Activated CD4-positive, CD25-positive, alpha-beta regulatory T cell treated with anti-CD3 and anti-CD28 coated beads, Interleukin-2, amount 50 U/mL, for 16 hours (primary cell): ENCODE measurements around the gene SOX13.
"Not testable (repeated sequence)": the region's sequence is repeated elsewhere in the genome, so short reads cannot be mapped to it uniquely, and the experiment has no call there.

ENCODE experiments used
- DNase-seq: peaks from one replicate; pipeline ENCODE4 v3.0.0-alpha.2; 2020; ENCODE audit warnings: low read depth, low spot score

The SOX13 gene

GRCh38 chr1:204087181-204087892 is 14.4 kb downstream of the SOX13 start:
- DNase-seq, result no peak

- DNase-seq, result no peak
Observed at GRCh38 chr1:204087893-204088528, 15.1 kb downstream of the SOX13 start.

- DNase-seq, result no peak
Observed at GRCh38 chr1:204088596-204088995, 15.7 kb downstream of the SOX13 start.

GRCh38 chr1:204089044-204089751 is 16.3 kb downstream of the SOX13 start:
- no peak for DNase-seq

DNA sequence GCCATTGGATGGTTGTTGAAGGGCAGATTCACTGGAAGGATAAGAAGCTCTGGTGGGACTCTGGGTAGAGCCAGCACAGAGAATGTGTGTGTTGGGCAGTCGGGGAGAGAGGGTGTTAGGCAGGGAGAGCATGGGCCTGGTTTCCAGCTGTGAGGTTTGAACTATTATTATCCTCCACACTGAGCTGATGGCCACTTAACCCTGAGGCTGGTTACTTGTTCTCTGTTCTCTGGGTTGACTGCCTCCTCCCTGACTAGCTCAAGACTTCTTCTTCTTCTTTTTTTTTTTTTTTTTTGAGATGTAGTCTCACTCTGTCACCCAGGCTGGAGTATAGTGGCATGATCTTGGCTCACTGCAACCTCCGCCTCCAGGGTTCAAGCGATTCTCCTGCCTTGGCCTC is 17.2 kb downstream of the SOX13 start:
- not testable (repeated sequence) for DNase-seq

GRCh38 chr1:204091066-204091465 is 18.2 kb downstream of the SOX13 start:
- no peak for DNase-seq

DNA sequence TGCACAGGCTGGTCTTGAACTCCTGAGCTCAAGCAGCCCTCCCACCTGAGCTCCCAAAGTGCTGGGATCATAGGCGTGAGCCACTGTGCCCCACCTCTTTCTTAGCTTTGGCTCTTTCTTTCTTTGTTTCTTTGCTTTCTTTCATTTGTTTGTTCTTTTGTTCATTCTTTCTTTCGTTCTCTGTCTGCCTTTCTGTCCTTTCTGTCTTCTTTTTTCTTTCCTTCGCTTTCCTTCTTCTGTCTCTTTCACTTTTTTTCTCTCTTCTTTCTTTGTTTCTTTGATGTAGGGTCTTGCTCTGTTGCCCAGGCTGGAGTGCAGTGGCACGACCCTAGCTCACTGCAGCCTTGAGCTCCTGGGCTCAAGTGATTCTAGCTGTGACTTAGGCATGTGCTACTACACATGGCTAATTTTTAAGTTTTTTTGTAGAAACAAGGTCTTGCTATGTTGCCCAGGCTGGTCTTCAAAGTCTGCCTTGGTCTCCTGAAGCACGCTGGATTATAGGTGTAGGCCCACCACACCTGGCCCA is 18.9 kb downstream of the SOX13 start:
- DNase-seq, result no peak

- no peak for DNase-seq
Observed at GRCh38 chr1:204092632-204093420, 19.9 kb downstream of the SOX13 start.

- DNase-seq, result no peak
Observed at GRCh38 chr1:204093421-204093717, 20.5 kb downstream of the SOX13 start.

DNA sequence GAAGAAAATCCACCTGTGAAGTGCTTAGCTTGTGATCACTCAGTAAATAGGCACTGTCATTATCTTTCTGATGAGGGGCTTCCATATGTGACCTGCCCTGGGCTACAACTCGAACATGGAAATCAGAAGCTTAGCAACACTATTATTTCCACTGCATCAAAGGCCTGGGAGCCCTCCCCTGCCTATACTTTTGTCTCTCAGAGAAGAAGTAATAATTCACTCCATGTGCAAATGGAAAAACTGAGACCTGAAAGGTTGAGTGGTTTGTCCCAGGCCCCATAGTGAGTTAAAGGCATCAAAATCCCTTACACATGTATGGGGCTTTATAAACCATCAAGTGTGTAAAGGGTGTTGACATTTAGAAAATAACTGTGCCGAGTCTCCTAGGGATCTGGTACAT is 20.9 kb downstream of the SOX13 start:
- no peak for DNase-seq

DNA sequence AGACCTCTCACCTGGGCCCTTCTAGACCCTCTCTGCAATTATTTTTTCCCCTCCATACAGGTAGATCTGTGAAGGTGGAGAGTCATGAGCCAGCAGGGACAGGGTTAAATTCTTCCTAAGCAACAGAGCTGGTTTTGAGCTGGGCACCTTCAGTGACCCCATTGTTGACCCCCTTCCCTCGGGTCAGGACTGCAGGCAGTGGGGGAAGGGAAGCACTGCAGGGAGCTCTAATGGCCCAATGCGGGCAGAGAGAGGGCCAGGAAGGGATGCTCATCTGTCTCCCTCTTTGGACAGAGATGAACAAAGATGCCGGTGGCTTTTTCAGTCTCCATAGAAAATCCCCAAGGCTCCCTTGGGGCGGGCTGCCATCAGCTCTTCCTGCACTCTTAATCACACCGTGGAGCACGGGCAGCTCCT is 21.4 kb downstream of the SOX13 start:
- no peak for DNase-seq

DNA sequence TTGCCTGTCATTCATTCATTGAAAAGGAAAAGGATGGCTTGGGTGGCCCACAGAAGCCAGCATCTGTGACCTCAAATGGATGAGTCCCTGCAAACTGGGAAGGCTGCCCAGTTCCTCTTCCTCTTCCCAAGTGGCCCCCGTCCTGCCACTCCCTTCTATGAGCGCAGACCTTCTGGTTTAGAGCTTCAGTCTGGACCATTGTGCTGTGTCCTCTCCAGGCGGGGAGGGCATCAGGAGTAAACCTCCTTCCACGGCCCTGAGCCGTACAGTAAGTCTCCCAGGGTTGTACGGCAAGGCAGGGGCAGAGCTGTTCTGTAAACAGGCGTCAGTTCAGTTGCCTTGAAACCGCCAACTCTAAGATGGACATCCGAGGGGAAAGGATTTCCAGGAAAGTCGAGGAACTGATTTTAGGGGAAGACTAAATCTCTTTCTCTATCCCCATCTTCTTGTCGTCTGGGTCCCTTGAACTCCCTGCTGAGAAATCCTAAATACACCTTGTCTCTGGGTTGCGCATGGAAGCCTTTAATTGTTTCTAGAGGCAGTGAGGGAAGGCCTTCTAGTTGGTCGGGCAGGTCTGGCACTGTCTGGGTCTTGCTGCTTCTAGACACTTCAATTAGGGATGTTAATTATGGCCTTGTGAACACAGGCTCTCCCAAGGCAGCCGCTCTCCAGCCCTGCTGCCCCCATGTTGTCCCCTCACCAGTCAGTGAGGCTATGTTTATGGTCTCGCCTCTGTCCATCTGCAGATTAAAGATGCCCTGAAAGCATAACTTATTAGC is 22.1 kb downstream of the SOX13 start:
- no peak for DNase-seq

GRCh38 chr1:204096931-204097330 is 24.0 kb downstream of the SOX13 start:
- DNase-seq, result no peak

DNA sequence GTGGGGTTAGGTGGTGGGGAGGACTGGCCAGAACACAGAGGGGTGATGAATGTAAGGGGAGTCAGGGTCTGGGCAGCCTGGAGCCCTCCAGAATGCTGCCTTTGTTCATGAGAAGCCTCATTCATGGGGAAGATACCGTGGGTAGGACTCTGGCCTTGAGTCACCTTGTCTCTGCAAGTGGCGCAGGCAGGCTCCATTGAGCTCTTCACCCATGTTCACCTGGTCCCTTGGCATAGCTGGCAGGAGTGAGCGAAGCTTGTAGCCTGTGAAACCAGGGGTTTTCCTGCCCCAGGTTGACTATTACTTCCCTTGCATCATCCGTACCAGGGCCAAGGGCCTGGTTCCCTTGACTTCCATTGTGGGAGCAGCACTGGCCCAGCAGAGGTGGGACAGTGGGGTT is 25.8 kb downstream of the SOX13 start:
- no peak for DNase-seq

GRCh38 chr1:204099754-204100153 is 26.8 kb downstream of the SOX13 start:
- not testable (repeated sequence) for DNase-seq

- no peak for DNase-seq
Observed at GRCh38 chr1:204102029-204102611, 29.2 kb downstream of the SOX13 start.

GRCh38 chr1:204102739-204103430 is 30.0 kb downstream of the SOX13 start:
- DNase-seq, result no peak

DNA sequence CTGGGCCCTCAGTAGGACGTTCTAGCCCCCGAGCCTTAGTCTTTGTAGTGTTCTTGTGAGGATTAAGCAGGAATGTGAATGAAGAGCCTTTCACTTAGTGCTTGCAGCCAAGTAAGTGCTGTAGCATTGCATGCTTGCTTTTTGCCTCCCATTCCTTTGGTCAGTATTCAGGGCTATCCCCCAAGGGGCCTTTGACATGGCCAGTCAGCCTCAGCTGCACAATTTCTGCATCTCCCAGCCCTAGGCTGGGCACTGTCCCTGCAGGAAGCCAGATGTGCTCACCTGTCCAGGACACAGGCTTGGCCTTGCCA is 30.5 kb downstream of the SOX13 start:
- DNase-seq, result no peak

GRCh38 chr1:204104331-204105130 is 31.6 kb downstream of the SOX13 start:
- no peak for DNase-seq

GRCh38 chr1:204105131-204105515 is 32.2 kb downstream of the SOX13 start:
- DNase-seq, result no peak
